ENCODE data around the gene POLH. TPM values are rescaled to one million over a fixed set of nuclear protein-coding genes. Genes with fewer than 3 reads are reported as not detected.
"Not testable (repeated sequence)": the region's sequence is repeated elsewhere in the genome, so short reads cannot be mapped to it uniquely, and the experiment has no call there.

POLH gene
- polyA plus RNA-seq, 1 of the 3 experiments (the other 2 are of a cell fraction) = 11.5 TPM

- TF ChIP-seq USF2 (IDR thresholded peaks at IDR 0.05; ENCODE audit: borderline replicate concordance, low read depth, low read length) (no peak), RAD21 (IDR thresholded peaks at IDR 0.05; ENCODE audit: low read length) (no peak), NFIC (IDR thresholded peaks at IDR 0.05; ENCODE audit: borderline replicate concordance) (no peak), MXI1 (IDR thresholded peaks at IDR 0.05; ENCODE audit: low read depth, low read length) (no peak)
Measured at GRCh38 chr6:43544461-43544860, 31.5 kb upstream of the POLH start (continued).

- ChIA-PET POLR2A (no interaction called here), CTCF (interaction anchor here (1.5 kb wide), 1 partner anchor 61 kb away, joined by 5 read pairs; no protein-coding TSS in a partner anchor)
- no peaks in the 10 kb centered on the region for H3K27me3 ChIP-seq (ENCODE audit: insufficient read depth)
- H4K20me1 ChIP-seq (ENCODE audit: insufficient read depth) = no peaks in the 10 kb centered on the region
- no peak overlapping the region for H3K4me2 ChIP-seq
- WGBS (ENCODE audit: low lambda C conversion rate) = 91% methylated on average over 3 of the region's 3 CpGs
- H3K4me1 ChIP-seq (ENCODE audit: control insufficient read depth in 1 of 2, insufficient read depth in 2 of 2, low read depth in 1 of 2, low read length in 1 of 2) = no peaks in the 10 kb centered on the region
- TF ChIP-seq POLR2AphosphoS5 (IDR thresholded peaks at IDR 0.05; ENCODE audit: low read depth, low read length) (no peak), NFIC (IDR thresholded peaks at IDR 0.05; ENCODE audit: borderline replicate concordance) (no peak), USF1 (IDR thresholded peaks at IDR 0.05; ENCODE audit: borderline replicate concordance, low read depth) (no peak), YY1 (IDR thresholded peaks at IDR 0.05; ENCODE audit: low read depth) (no peak), TCF12 (IDR thresholded peaks at IDR 0.05) (no peak), TEAD4 (IDR thresholded peaks at IDR 0.05; ENCODE audit: borderline replicate concordance, insufficient read depth) (no peak), RFX5 (IDR thresholded peaks at IDR 0.05; ENCODE audit: low read length) (no peak), ZBTB33 (IDR thresholded peaks at IDR 0.05; ENCODE audit: borderline replicate concordance, low read depth) (no peak), NRF1 (IDR thresholded peaks at IDR 0.05; ENCODE audit: low read depth, low read length) (no peak), SMC3 (IDR thresholded peaks at IDR 0.05; ENCODE audit: low read depth, low read length) (no peak), MXI1 (IDR thresholded peaks at IDR 0.05; ENCODE audit: low read depth, low read length) (no peak), GABPA (IDR thresholded peaks at IDR 0.05; ENCODE audit: low read depth) (no peak), RCOR1 (IDR thresholded peaks at IDR 0.05; ENCODE audit: low read length) (no peak), TAF1 (IDR thresholded peaks at IDR 0.05; ENCODE audit: borderline replicate concordance, low read depth, low read length) (no peak), ELF1 (IDR thresholded peaks at IDR 0.05) (no peak), PBX3 (IDR thresholded peaks at IDR 0.05) (no peak), CHD2 (IDR thresholded peaks at IDR 0.05; ENCODE audit: low read length, partially characterized antibody) (no peak), FOSL2 (IDR thresholded peaks at IDR 0.05; ENCODE audit: borderline replicate concordance, low read depth) (no peak), FOXM1 (IDR thresholded peaks at IDR 0.05; ENCODE audit: low read depth) (no peak)
- no peaks in the 10 kb centered on the region for H3K9me3 ChIP-seq
- H3K27ac ChIP-seq (ENCODE audit: low read depth in 2 of 2, low read length in 1 of 2) = no peak overlapping the region
- H3K79me2 ChIP-seq (ENCODE audit: insufficient read depth) = no peaks in the 10 kb centered on the region
- no peaks in the 10 kb centered on the region for H3K9me2 ChIP-seq
- DNase-seq = no peak
- no peaks in the 10 kb centered on the region for H3F3A ChIP-seq (replicated peaks; ENCODE audit: insufficient read depth)
- no peak overlapping the region for H2AFZ ChIP-seq (ENCODE audit: low read depth)
- peaks cover 75% of the 10 kb centered on the region in 2 experiments for H3K36me3 ChIP-seq (replicated peaks in 1 of 2; ENCODE audit: control insufficient read depth in 1 of 2, insufficient read depth in 2 of 2, low read length in 1 of 2)
- no peak overlapping the region for H3K4me3 ChIP-seq (ENCODE audit: low read depth in 2 of 2, low read length in 1 of 2)
- no peak overlapping the region for H3K9ac ChIP-seq
Measured at GRCh38 chr6:43547222-43547621, 28.8 kb upstream of the POLH start.

- DNase-seq; H3K27me3 ChIP-seq (ENCODE audit: insufficient read depth); H3K4me3 ChIP-seq (ENCODE audit: low read depth in 2 of 2, low read length in 1 of 2); H3K9me3 ChIP-seq; H3F3A ChIP-seq (replicated peaks; ENCODE audit: insufficient read depth); H3K27ac ChIP-seq (ENCODE audit: low read depth in 2 of 2, low read length in 1 of 2); H3K9ac ChIP-seq; H3K79me2 ChIP-seq (ENCODE audit: insufficient read depth); POLR2A ChIA-PET; CTCF ChIA-PET; H3K4me2 ChIP-seq; H3K9me2 ChIP-seq; H3K4me1 ChIP-seq (ENCODE audit: control insufficient read depth in 1 of 2, insufficient read depth in 2 of 2, low read depth in 1 of 2, low read length in 1 of 2); H2AFZ ChIP-seq (ENCODE audit: low read depth); H4K20me1 ChIP-seq (ENCODE audit: insufficient read depth): not testable (repeated sequence)
- WGBS (ENCODE audit: low lambda C conversion rate) = 96% methylated on average over 7 of the region's 7 CpGs
- H3K36me3 ChIP-seq (replicated peaks in 1 of 2; ENCODE audit: control insufficient read depth in 1 of 2, insufficient read depth in 2 of 2, low read length in 1 of 2) = peaks cover 61 to 93% of the 10 kb centered on the region in 2 experiments
Measured at GRCh38 chr6:43557620-43558019, 18.4 kb upstream of the POLH start.

All from SK-N-SH (cell line).